ENCODE results near the gene OR51M1. TPM values are rescaled to one million over a fixed set of nuclear protein-coding genes. Genes with fewer than 3 reads are reported as not detected.
"Not testable (repeated sequence)": the region's sequence is repeated elsewhere in the genome, so short reads cannot be mapped to it uniquely, and the experiment has no call there.

OR51M1 gene
- total RNA-seq, 1 donor from 2014 or later: not detected

DNA sequence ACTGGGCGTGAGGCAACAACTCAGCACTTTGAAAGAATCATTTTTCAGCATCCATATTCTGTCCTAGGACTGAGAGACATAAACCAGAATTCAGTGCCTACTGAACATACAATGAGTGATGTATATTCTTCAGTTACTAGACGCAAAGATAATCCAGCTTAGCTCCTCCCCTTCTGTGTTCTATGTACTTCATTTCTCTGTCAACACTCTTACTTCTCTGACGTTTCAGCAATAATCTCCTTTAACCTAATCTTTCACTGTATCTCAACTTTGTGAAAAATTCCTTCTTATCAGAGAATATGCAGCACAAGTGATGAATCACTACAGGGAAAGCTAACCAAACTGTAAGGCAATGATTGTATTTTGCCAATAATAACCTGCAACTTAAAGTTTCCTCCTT lies 37.8 kb upstream of the OR51M1 start:
- Histone ChIP-seq H3K9me3 (no peaks in the 10 kb centered on the region), H3K4me1 (no peaks in the 10 kb centered on the region), H3K27ac (no peak overlapping the region), H3K4me3 (no peak overlapping the region), H3K27me3 (no peaks in the 10 kb centered on the region), H3K36me3 (no peaks in the 10 kb centered on the region)
- intact Hi-C loops (cut with DNase I): no loop called here
- ATAC-seq (no peak), DNase-seq (no peak)
- TF ChIP-seq, protein P1, sequence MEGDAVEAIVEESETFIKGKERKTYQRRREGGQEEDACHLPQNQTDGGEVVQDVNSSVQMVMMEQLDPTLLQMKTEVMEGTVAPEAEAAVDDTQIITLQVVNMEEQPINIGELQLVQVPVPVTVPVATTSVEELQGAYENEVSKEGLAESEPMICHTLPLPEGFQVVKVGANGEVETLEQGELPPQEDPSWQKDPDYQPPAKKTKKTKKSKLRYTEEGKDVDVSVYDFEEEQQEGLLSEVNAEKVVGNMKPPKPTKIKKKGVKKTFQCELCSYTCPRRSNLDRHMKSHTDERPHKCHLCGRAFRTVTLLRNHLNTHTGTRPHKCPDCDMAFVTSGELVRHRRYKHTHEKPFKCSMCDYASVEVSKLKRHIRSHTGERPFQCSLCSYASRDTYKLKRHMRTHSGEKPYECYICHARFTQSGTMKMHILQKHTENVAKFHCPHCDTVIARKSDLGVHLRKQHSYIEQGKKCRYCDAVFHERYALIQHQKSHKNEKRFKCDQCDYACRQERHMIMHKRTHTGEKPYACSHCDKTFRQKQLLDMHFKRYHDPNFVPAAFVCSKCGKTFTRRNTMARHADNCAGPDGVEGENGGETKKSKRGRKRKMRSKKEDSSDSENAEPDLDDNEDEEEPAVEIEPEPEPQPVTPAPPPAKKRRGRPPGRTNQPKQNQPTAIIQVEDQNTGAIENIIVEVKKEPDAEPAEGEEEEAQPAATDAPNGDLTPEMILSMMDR (IDR thresholded peaks at IDR 0.05): no peak

DNA sequence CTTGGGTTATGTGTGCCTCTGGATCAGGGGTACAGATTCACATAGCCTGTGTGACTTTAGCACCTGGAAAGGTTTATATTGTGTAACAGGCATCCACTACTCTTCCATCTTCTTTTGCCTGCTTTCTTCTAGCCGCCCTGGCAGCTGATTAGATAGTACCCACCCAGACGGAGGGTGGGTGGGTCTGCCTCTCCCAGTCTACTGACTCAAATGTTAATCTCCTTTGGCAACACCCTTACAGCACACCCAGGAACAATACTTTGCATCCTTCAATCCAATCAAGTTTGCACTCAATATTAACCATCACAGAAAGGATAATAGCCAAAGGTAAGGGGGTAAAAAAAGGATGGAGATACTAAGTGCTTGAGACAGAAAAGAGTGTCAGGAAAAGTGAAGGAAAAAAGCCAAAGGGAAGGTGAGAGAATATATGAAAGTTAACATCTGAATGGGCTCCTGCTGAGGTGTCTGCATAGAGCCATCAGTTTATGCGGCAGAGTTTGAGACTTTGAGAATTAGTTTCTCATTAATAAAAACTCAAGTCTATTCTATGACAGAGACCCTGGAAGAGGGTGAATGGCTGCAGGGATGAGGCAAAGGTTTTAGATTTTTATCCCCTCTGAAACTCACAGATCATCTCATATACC lies 34.9 kb upstream of the OR51M1 start:
- no peaks in the 10 kb centered on the region for H3K27me3 ChIP-seq
- H3K4me1 ChIP-seq: no peaks in the 10 kb centered on the region
- DNase-seq (no peak), ATAC-seq (no peak)
- TF ChIP-seq, protein P1 (IDR thresholded peaks at IDR 0.05): no peak
- no peak overlapping the region for H3K27ac ChIP-seq
- H3K9me3 ChIP-seq: no peaks in the 10 kb centered on the region
- H3K4me3 ChIP-seq: no peak overlapping the region
- intact Hi-C loops (cut with DNase I): no loop called here
- no peaks in the 10 kb centered on the region for H3K36me3 ChIP-seq

DNA sequence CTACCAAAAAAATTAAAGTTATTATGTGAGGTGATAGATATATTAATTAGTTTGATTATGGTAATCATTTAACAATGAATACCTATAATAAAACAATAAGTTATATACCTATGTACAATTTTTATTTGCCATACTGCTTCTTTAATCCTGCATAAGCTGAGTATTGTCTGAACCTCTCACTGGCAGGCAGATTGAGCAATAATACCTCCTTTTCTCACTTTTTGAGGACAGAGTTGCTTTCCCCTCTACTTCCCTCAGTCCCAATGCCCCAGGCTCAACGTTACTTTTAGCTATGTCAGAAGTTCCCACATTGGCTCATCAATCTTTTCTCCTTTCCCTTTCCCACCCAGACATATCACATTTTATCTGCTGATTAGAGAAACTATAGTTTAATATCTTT lies 34.1 kb upstream of the OR51M1 start:
- no peaks in the 10 kb centered on the region for H3K27me3 ChIP-seq
- DNase-seq (no peak), ATAC-seq (no peak)
- no peaks in the 10 kb centered on the region for H3K4me1 ChIP-seq
- H3K4me3 ChIP-seq: no peak overlapping the region
- no peaks in the 10 kb centered on the region for H3K36me3 ChIP-seq
- no peak overlapping the region for H3K27ac ChIP-seq
- TF ChIP-seq, protein P1 (IDR thresholded peaks at IDR 0.05): no peak
- intact Hi-C loops (cut with DNase I): no loop called here
- H3K9me3 ChIP-seq: no peaks in the 10 kb centered on the region

DNA sequence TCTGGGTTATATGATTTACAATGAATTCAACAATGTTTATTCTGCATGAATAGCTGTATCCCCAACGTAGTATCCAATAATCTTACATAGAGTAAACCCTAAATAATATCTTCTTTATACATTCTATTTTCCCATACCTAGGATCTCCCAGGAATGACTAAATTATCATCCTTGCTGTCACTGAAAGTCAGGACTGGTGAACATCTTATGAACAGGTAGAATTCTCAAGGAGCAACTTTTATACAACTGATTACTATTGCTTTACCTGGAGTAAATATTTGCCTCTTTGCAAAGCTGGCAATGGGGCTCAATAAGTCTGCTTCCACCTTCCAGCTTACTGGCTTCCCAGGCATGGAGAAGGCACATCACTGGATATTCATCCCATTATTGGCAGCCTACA lies 32.4 kb upstream of the OR51M1 start, which contains the start of gene OR51B6:
Gene OR51B6, plus strand, starts transcription at position 301 of the 400 bp plus-strand sequence. Its CDS starts 0 bp downstream, at position 301.
- no peaks in the 10 kb centered on the region for H3K27me3 ChIP-seq
- intact Hi-C loops (cut with DNase I): no loop called here
- no peak within 1 kb of the TSS for H3K27ac ChIP-seq
- no peak within 1 kb of the TSS for H3K4me3 ChIP-seq
- DNase-seq (no peak), ATAC-seq (no peak)
- no peaks in the 10 kb centered on the region for H3K9me3 ChIP-seq
- no peaks in the 10 kb centered on the region for H3K4me1 ChIP-seq
- H3K36me3 ChIP-seq: no peaks in the 10 kb centered on the region
- TF ChIP-seq, protein P1 (IDR thresholded peaks at IDR 0.05): no peak

DNA sequence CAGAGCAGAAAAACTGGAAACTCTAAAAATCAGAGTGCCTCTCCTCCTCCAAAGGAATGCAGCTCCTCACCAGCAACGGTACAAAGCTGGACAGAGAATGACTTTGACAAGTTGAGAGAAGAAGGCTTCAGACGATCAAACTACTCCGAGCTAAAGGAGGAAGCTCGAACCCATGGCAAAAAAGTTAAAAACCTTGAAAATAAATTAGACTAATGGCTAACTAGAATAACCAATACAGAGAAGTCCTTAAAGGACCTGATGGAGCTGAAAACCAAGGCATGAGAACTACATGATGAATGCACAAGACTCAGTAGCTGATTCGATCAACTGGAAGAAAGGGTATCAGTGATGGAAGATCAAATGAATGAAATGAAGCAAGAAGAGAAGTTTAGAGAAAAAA lies 27.6 kb upstream of the OR51M1 start:
- H3K27ac ChIP-seq; H3K4me1 ChIP-seq; H3K4me3 ChIP-seq; H3K9me3 ChIP-seq; DNase-seq; intact Hi-C loops (cut with DNase I); H3K36me3 ChIP-seq; H3K27me3 ChIP-seq; ATAC-seq: not testable (repeated sequence)

GRCh38 chr11:5362017-5362625 lies 21.5 kb upstream of the OR51M1 start:
- no peaks in the 10 kb centered on the region for H3K4me1 ChIP-seq
- H3K27ac ChIP-seq: no peak overlapping the region
- H3K4me3 ChIP-seq: no peak overlapping the region
- ATAC-seq: no peak
- TF ChIP-seq, protein P1 (IDR thresholded peaks at IDR 0.05): no peak
- DNase-seq: no peak
- H3K36me3 ChIP-seq: no peaks in the 10 kb centered on the region
- H3K9me3 ChIP-seq: no peaks in the 10 kb centered on the region
- intact Hi-C loops (cut with DNase I): no loop called here
- H3K27me3 ChIP-seq: no peaks in the 10 kb centered on the region

Measured in upper lobe of right lung (tissue), 1 donor.